ENCODE data around the gene TESPA1.
A peak's percentile ranks its signal among the peaks of the same experiment; 100 is the strongest.

TESPA1 gene

DNA sequence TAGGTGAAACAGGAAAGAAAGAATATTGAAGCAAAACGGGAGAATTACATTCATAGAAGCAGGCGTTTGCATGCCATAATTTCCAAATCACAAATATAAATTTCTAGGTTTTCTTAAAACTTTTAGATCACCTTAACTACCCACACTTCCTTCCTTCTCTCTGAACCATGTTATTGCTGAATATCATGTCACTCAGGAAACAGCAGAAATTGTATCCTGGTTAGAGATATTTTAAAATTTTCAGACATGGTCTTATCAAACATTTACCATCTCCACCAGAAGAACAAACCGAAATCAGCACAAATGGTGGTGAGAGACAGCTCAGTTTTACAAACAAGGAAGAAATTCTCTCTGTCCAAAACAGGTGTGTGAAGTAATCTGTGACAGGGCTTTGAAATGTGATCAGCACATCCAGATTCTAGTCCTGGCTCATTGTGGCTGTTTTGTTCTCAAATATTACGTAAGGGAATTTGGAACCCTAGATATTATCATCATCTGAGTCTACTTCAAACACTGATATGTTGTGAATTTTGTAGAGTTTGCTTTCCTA, 16.3 kb downstream of the TESPA1 start:
- no peaks in the 10 kb centered on the region for H3K4me1 ChIP-seq (ENCODE audit: insufficient read depth, poor library complexity, severe bottlenecking)
- H3K9me3 ChIP-seq (ENCODE audit: severe bottlenecking), result no peaks in the 10 kb centered on the region
- no peak for DNase-seq (ENCODE audit: low spot score)
- TF ChIP-seq CTCF (IDR thresholded peaks at IDR 0.05; ENCODE audit: poor library complexity, severe bottlenecking), result no peak
- H3K36me3 ChIP-seq (ENCODE audit: low read depth), result no peaks in the 10 kb centered on the region
- no peak overlapping the region for H3K27ac ChIP-seq (ENCODE audit: poor library complexity, severe bottlenecking)
- peaks cover 12% of the 10 kb centered on the region for H3K27me3 ChIP-seq (ENCODE audit: insufficient read depth, poor library complexity, severe bottlenecking)
- no peak for ATAC-seq (ENCODE audit: low read depth)
- H3K4me3 ChIP-seq (ENCODE audit: severe bottlenecking), result no peak overlapping the region

DNA sequence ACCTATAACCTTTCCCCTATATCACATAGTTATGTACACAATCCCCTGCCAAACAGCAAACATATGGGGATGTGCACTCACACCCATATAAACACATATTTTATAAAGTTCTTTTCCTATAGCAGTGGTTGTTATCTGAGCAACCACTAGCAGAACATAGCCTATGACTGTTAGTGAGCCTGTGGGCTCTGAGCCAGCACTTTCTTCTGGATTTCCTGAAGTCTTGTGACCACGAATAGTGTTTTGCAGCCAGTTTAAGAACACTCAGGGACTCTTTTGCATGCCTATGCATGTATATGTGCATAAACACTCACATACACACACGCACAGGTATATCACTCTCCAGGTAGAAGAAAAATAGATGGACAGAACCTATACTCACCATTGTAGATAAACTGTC, 17.1 kb downstream of the TESPA1 start:
- no peak for TF ChIP-seq CTCF (IDR thresholded peaks at IDR 0.05; ENCODE audit: poor library complexity, severe bottlenecking)
- Histone ChIP-seq H3K36me3 (ENCODE audit: low read depth) (no peaks in the 10 kb centered on the region), H3K4me1 (ENCODE audit: insufficient read depth, poor library complexity, severe bottlenecking) (no peaks in the 10 kb centered on the region), H3K4me3 (ENCODE audit: severe bottlenecking) (no peak overlapping the region), H3K9me3 (ENCODE audit: severe bottlenecking) (no peaks in the 10 kb centered on the region), H3K27me3 (ENCODE audit: insufficient read depth, poor library complexity, severe bottlenecking) (peaks cover 12% of the 10 kb centered on the region), H3K27ac (ENCODE audit: poor library complexity, severe bottlenecking) (no peak overlapping the region)
- no peak for ATAC-seq (ENCODE audit: low read depth)
- no peak for DNase-seq (ENCODE audit: low spot score)

- Histone ChIP-seq H3K36me3 (ENCODE audit: low read depth) (no peaks in the 10 kb centered on the region), H3K4me1 (ENCODE audit: insufficient read depth, poor library complexity, severe bottlenecking) (no peaks in the 10 kb centered on the region), H3K27me3 (ENCODE audit: insufficient read depth, poor library complexity, severe bottlenecking) (no peaks in the 10 kb centered on the region), H3K9me3 (ENCODE audit: severe bottlenecking) (no peaks in the 10 kb centered on the region), H3K4me3 (ENCODE audit: severe bottlenecking) (no peak overlapping the region), H3K27ac (ENCODE audit: poor library complexity, severe bottlenecking) (no peak overlapping the region)
- ATAC-seq (ENCODE audit: low read depth) (no peak), DNase-seq (ENCODE audit: low spot score) (no peak)
- no peak for TF ChIP-seq CTCF (IDR thresholded peaks at IDR 0.05; ENCODE audit: poor library complexity, severe bottlenecking)
Measured at GRCh38 chr12:54961190-54961589, 23.4 kb downstream of the TESPA1 start.

- no peaks in the 10 kb centered on the region for H3K4me1 ChIP-seq (ENCODE audit: insufficient read depth, poor library complexity, severe bottlenecking)
- H3K27ac ChIP-seq (ENCODE audit: poor library complexity, severe bottlenecking), result no peak overlapping the region
- H3K36me3 ChIP-seq (ENCODE audit: low read depth), result no peaks in the 10 kb centered on the region
- H3K27me3 ChIP-seq (ENCODE audit: insufficient read depth, poor library complexity, severe bottlenecking), result no peaks in the 10 kb centered on the region
- DNase-seq (ENCODE audit: low spot score), result no peak
- no peak for ATAC-seq (ENCODE audit: low read depth)
- H3K4me3 ChIP-seq (ENCODE audit: severe bottlenecking), result no peak overlapping the region
- no peak for TF ChIP-seq CTCF (IDR thresholded peaks at IDR 0.05; ENCODE audit: poor library complexity, severe bottlenecking)
- H3K9me3 ChIP-seq (ENCODE audit: severe bottlenecking), result no peaks in the 10 kb centered on the region
Measured at GRCh38 chr12:54959291-54960018, 25.1 kb downstream of the TESPA1 start.

- Histone ChIP-seq H3K36me3 (ENCODE audit: low read depth) (no peaks in the 10 kb centered on the region), H3K9me3 (ENCODE audit: severe bottlenecking) (no peaks in the 10 kb centered on the region), H3K4me1 (ENCODE audit: insufficient read depth, poor library complexity, severe bottlenecking) (no peaks in the 10 kb centered on the region), H3K27me3 (ENCODE audit: insufficient read depth, poor library complexity, severe bottlenecking) (no peaks in the 10 kb centered on the region), H3K4me3 (ENCODE audit: severe bottlenecking) (no peak overlapping the region), H3K27ac (ENCODE audit: poor library complexity, severe bottlenecking) (no peak overlapping the region)
- TF ChIP-seq CTCF (IDR thresholded peaks at IDR 0.05; ENCODE audit: poor library complexity, severe bottlenecking), result peak; percentile 79
- ATAC-seq (ENCODE audit: low read depth) (peak; percentile 67), DNase-seq (ENCODE audit: low spot score) (no peak)
Measured at GRCh38 chr12:54958048-54958658, 26.4 kb downstream of the TESPA1 start.
